HG03060 (cell line): ENCODE measurements around the gene SPATS2.

Experiments used
- ATAC-seq: cut with Tn5 transposase; IDR thresholded peaks from one replicate; pipeline ENCODE4 v1.9.1; 2021; ENCODE audit warnings: low read depth, moderate number of reproducible peaks; ENCODE audit not compliant: unreplicated experiment

SPATS2 gene

GRCh38 chr12:49335118-49335954, 31.9 kb upstream of the SPATS2 start:
- no peak for ATAC-seq

GRCh38 chr12:49335955-49336644, 31.2 kb upstream of the SPATS2 start:
- no peak for ATAC-seq

GRCh38 chr12:49336645-49337584, 30.3 kb upstream of the SPATS2 start, which contains the start of gene C1QL4:
TSS of gene C1QL4 (minus strand) at chr12:49337188. CDS start at chr12:49336477, 711 bp downstream.
- no peak for ATAC-seq

GRCh38 chr12:49338830-49339463, 28.3 kb upstream of the SPATS2 start:
- ATAC-seq, result no peak

- no peak for ATAC-seq
Observed at GRCh38 chr12:49339464-49339861, 27.8 kb upstream of the SPATS2 start.

- ATAC-seq, result no peak
Observed at GRCh38 chr12:49340095-49340870, 27.0 kb upstream of the SPATS2 start.

GRCh38 chr12:49340971-49341776, 26.1 kb upstream of the SPATS2 start:
- ATAC-seq, result no peak

- ATAC-seq, result no peak
Observed at GRCh38 chr12:49341777-49342065, 25.5 kb upstream of the SPATS2 start.

- ATAC-seq, result no peak
Observed at GRCh38 chr12:49342066-49342913, 25.0 kb upstream of the SPATS2 start.

GRCh38 chr12:49342914-49343731, 24.1 kb upstream of the SPATS2 start:
- ATAC-seq, result no peak

GRCh38 chr12:49344486-49345050, 22.7 kb upstream of the SPATS2 start:
- ATAC-seq, result no peak

- no peak for ATAC-seq
Observed at GRCh38 chr12:49345051-49345824, 22.0 kb upstream of the SPATS2 start.

GRCh38 chr12:49345825-49346658, 21.2 kb upstream of the SPATS2 start:
- ATAC-seq, result no peak

GRCh38 chr12:49346659-49347310, 20.5 kb upstream of the SPATS2 start, which contains the start of gene DNAJC22:
TSS of gene DNAJC22 (plus strand) at chr12:49346888. CDS start at chr12:49348873, 1,985 bp downstream.
- ATAC-seq, result no peak
